AML-193 (cell line): Measurements from ENCODE around the gene PLG.
A peak's percentile ranks its signal among the peaks of the same experiment; 100 is the strongest.
"Not testable (repeated sequence)": the region's sequence is repeated elsewhere in the genome, so short reads cannot be mapped to it uniquely, and the experiment has no call there.

Source experiments
- DNase-seq, 2 experiments: peaks; one replicate each; lab custom pipeline; 2025; lab: John Stamatoyannopoulos, UW

The PLG gene

GRCh38 chr6:160701918-160702680 is at the start of gene PLG:
Gene PLG (plus strand): TSS chr6:160702244. CDS start chr6:160702305, 61 bp downstream.
- not testable (repeated sequence) for DNase-seq

- no peak for DNase-seq
These were observed 42.5 kb upstream of the PLG start for GRCh38 chr6:160659562-160659961.

- no peak for DNase-seq
These were observed 40.8 kb upstream of the PLG start for GRCh38 chr6:160661216-160661615.

- no peak for DNase-seq
These were observed 39.6 kb upstream of the PLG start for GRCh38 chr6:160662429-160662828.

GRCh38 chr6:160662842-160663241 is 39.2 kb upstream of the PLG start:
- DNase-seq, result no peak

GRCh38 chr6:160664198-160664597 is 37.8 kb upstream of the PLG start, which contains the start of gene LPA:
Gene LPA (minus strand): TSS chr6:160664275. CDS start chr6:160664214, 61 bp downstream.
- not testable (repeated sequence) for DNase-seq

- DNase-seq, result peak; percentile 39 to 41
These were observed 34.2 kb upstream of the PLG start for GRCh38 chr6:160667639-160668481.

- no peak for DNase-seq
These were observed 33.5 kb upstream of the PLG start for GRCh38 chr6:160668589-160668988.

GRCh38 chr6:160676418-160676817 is 25.6 kb upstream of the PLG start:
- DNase-seq, result not testable (repeated sequence)

GRCh38 chr6:160678230-160678629 is 23.8 kb upstream of the PLG start:
- DNase-seq, result peak in 1 of 2 experiments; percentile 3

- DNase-seq, result no peak
These were observed 23.2 kb upstream of the PLG start for GRCh38 chr6:160678744-160679401.

- DNase-seq, result no peak
These were observed 22.7 kb upstream of the PLG start for GRCh38 chr6:160679402-160679769.

GRCh38 chr6:160685101-160685761 is 16.8 kb upstream of the PLG start:
- DNase-seq, result not testable (repeated sequence)

- DNase-seq, result no peak
These were observed 16.1 kb upstream of the PLG start for GRCh38 chr6:160685762-160686450.

- no peak for DNase-seq
These were observed 11.6 kb upstream of the PLG start for GRCh38 chr6:160690458-160690857.

GRCh38 chr6:160691617-160692016 is 10.4 kb upstream of the PLG start:
- no peak for DNase-seq

GRCh38 chr6:160692369-160692959 is 9.6 kb upstream of the PLG start:
- DNase-seq, result peak; percentile 3 to 22

- not testable (repeated sequence) for DNase-seq
These were observed 7.0 kb upstream of the PLG start for GRCh38 chr6:160695025-160695424.

GRCh38 chr6:160695622-160696021 is 6.4 kb upstream of the PLG start:
- not testable (repeated sequence) for DNase-seq

GRCh38 chr6:160696884-160697283 is 5.2 kb upstream of the PLG start:
- not testable (repeated sequence) for DNase-seq

GRCh38 chr6:160697826-160698225 is 4.2 kb upstream of the PLG start:
- DNase-seq, result no peak
